Stomach smooth muscle (tissue), 2 donors: ENCODE results near the gene TMEM253.

Source experiments
- H3K27ac ChIP-seq: one replicate; pipeline ENCODE4 v1.7.0; 2013; ENCODE audit warnings: mild to moderate bottlenecking, low read length, inconsistent platforms
- H3K27me3 ChIP-seq, 2 donors: one replicate each; pipeline ENCODE4 v1.7.0; 2013; ENCODE audit warnings: low read length in 2 of 2; ENCODE audit not compliant: insufficient read depth in 2 of 2, control insufficient read depth in 1 of 2
- H3K36me3 ChIP-seq, 2 donors: one replicate each; pipeline ENCODE4 v1.7.0; 2013; ENCODE audit warnings: low read length in 2 of 2; ENCODE audit not compliant: control insufficient read depth in 2 of 2, insufficient read depth in 2 of 2
- H3K4me1 ChIP-seq: one replicate; pipeline ENCODE4 v1.7.0; 2013; ENCODE audit warnings: low read length; ENCODE audit not compliant: control insufficient read depth, insufficient read depth
- H3K4me3 ChIP-seq, 2 donors: one replicate each; pipeline ENCODE4 v1.7.0; 2013; ENCODE audit warnings: low read length in 2 of 2
- H3K9ac ChIP-seq, 2 donors: one replicate each; pipeline ENCODE4 v1.7.0; 2013; ENCODE audit warnings: low read length in 2 of 2, mild to moderate bottlenecking in 1 of 2
- H3K9me3 ChIP-seq, 2 donors: one replicate each; pipeline ENCODE4 v1.7.0; 2013; ENCODE audit warnings: low read length in 2 of 2; ENCODE audit not compliant: control insufficient read depth in 2 of 2
- donor health status: healthy.
- donor health status: Pancreatic carcinoma.

Gene TMEM253

DNA sequence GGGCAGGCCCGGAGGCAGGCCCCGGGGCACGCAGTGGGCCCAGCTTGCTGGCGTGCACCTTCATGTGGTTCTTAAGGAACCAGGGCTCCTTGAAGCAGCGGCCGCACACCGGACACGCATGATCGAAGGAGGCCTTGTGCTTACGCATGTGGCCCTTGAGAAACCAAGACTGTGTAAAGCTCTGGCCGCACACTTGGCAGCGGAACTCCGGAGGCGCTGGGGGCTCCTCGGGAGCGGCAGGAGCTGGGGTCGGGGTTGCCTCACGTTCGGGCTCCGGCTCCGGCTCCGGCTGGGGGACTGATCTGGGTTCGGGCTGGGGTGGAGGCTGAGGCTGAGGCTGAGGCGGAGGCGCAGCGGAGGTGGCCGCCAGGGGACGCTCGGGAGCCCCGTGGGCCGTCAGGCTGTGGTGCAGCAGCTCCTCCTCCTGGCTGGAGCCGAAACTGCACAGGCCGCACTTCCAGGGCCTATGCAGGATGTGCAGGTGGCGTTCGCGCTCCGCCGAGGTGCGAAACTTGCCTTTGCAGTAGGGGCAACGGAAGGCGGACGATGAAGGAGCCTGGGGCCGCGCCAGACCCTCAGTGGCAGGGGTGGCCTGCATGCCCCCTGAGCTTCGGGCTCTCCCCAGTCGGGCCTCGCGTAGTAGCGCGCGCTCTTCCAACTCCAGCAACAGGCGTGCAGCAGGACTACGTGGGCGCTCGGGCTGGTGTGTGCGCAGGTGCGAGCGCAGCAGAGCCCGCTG, 8.4 kb upstream of the TMEM253 start:
- Histone ChIP-seq H3K4me3 (no peak overlapping the region), H3K27me3 (no peaks in the 10 kb centered on the region), H3K9ac (no peak overlapping the region), H3K36me3 (peaks cover 14 to 16% of the 10 kb centered on the region in 2 donors), H3K9me3 (no peaks in the 10 kb centered on the region), H3K4me1 (peaks cover 23% of the 10 kb centered on the region), H3K27ac (peak overlapping the region; percentile 41)

DNA sequence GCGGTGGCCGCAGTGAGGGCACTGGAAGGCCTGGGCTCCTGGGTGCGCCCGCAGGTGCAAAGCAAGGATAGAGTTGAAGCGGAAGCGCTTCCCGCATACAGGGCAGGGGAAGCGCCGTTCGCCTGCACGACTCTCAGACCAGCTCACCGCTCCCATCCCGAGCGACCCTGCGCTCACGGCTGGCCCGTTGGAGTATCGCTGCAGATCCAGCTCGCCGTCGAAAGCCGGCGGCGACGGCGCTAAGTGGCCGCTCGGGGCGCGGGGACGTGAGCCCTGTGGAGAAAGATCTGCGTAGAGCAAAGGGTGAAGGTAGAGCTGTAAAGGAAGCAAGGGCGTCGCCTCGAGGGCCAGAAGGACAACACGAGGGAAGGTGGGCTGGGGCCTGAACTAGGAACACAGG, 7.8 kb upstream of the TMEM253 start:
- Histone ChIP-seq H3K27ac (peak overlapping the region; percentile 41), H3K4me3 (no peak overlapping the region), H3K27me3 (no peaks in the 10 kb centered on the region), H3K36me3 (peaks cover 14 to 16% of the 10 kb centered on the region in 2 donors), H3K4me1 (peaks cover 25% of the 10 kb centered on the region), H3K9me3 (no peaks in the 10 kb centered on the region), H3K9ac (no peak overlapping the region)

DNA sequence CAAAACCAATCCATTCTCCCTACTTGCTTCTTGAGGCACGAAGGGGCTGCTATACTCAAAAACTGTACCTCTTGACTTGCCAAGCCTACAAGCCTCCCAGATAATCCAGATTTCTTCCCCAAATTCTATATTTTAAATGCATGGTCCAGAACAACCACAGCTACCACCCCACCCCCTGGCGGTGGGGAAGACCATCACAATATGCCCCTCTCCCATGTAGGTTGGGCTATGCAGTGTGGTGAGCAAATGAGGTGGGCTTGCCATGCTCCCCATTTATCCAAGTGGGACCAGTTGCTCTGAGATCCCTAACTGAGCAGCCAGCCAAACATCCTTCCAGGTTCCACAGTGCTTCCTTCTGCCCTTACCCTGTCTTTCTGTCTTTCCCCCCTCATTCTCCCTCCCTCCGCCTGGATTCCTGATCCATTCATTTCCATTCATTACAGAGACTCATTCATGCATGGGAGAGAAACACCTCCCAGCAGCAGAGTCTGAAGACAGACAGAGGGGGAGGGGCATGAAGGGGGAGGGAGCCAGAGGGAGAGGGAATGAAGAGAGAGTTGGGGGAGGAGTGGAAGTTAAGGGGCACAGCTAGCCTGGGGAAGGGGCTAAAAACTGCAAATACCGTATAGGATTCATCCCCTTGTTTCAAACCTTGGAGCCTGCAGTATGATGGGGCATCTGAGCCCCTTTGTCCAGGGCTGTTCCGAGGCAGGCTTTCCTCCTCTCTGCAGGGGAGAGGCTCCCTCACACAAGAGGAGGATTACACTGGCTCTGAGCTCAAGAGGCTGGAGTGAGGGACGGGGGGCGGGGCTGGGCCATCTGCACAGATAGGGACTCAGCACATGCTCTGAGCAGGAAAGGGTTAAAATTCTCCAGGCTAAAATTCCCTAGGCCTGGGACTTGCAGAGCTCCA, 6.8 kb upstream of the TMEM253 start:
- Histone ChIP-seq H3K4me3 (no peak overlapping the region), H3K36me3 (peaks cover 10 to 12% of the 10 kb centered on the region in 2 donors), H3K4me1 (peaks cover 26% of the 10 kb centered on the region), H3K9me3 (no peaks in the 10 kb centered on the region), H3K27ac (peak overlapping the region; percentile 31), H3K27me3 (no peaks in the 10 kb centered on the region), H3K9ac (peak overlapping the region in 1 of 2 donors; percentile 42)

- peaks cover 4 to 5% of the 10 kb centered on the region in 2 donors for H3K36me3 ChIP-seq
- H3K9me3 ChIP-seq: no peaks in the 10 kb centered on the region
- H3K27ac ChIP-seq: peak overlapping the region; percentile 87
- no peak overlapping the region for H3K4me3 ChIP-seq
- H3K27me3 ChIP-seq: no peaks in the 10 kb centered on the region
- peak overlapping the region in 1 of 2 donors; percentile 26 for H3K9ac ChIP-seq
- peaks cover 38% of the 10 kb centered on the region for H3K4me1 ChIP-seq
These were observed 5.2 kb upstream of the TMEM253 start for GRCh38 chr14:21095430-21096205.

DNA sequence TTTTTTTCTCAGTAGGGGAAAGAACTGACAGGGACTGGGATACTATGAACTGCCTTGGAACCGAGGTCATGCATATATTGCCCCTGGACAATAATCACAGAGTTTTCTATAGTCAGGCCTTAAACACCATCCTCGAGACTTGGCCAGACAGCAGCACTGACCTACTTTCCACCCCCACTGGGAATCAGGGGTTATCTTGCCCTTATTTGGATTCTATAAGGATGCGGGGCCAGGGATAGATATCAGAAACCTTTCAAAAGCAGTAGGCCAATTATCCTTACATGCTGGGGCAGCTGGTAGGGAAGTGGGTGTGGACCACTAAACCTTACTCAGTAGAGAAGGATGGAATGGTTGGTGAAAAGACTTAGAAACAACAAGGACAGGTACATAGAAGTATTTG, 4.4 kb upstream of the TMEM253 start:
- H3K4me1 ChIP-seq: peaks cover 38% of the 10 kb centered on the region
- H3K4me3 ChIP-seq: no peak overlapping the region
- H3K9me3 ChIP-seq: no peaks in the 10 kb centered on the region
- no peaks in the 10 kb centered on the region for H3K27me3 ChIP-seq
- peaks cover 1 to 3% of the 10 kb centered on the region in 2 donors for H3K36me3 ChIP-seq
- H3K9ac ChIP-seq: peak overlapping the region in 1 of 2 donors; percentile 29
- peak overlapping the region; percentile 87 for H3K27ac ChIP-seq

DNA sequence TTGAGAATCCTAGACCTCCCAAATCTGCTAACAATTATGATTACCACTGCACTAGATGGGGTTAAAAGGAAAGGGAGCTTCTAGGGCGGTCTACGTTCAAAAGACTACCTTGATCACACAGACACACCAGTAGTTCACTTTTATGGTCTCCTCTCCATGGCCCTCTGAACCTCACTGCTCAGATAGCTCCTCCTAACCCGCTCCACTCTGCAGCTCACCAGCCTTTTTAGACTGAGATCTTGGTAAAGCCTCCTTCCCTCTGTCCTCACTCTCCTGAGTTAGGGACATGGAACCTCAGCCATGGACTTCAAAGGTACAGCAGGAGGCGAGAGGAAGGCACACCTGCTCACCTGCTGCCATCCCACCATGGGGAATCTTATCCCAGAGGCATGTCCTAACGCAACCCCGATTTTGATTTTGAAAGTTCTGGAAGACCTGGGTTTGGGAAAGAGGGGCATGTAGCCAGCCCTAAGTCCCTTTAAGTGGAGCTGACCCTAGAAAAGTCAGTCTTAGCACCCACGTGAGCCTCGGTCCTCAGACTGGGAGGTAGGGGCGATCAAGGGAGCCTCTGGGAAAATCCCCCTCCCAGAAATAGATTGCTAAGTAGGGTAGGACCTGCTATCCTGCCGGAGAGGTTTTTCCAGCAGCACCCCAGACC, 3.8 kb upstream of the TMEM253 start:
- peak overlapping the region; percentile 60 to 62 for H3K9ac ChIP-seq
- H3K36me3 ChIP-seq: no peaks in the 10 kb centered on the region
- peak overlapping the region; percentile 34 to 61 for H3K4me3 ChIP-seq
- no peaks in the 10 kb centered on the region for H3K9me3 ChIP-seq
- H3K27ac ChIP-seq: peak overlapping the region; percentile 87
- H3K4me1 ChIP-seq: peaks cover 36% of the 10 kb centered on the region
- H3K27me3 ChIP-seq: no peaks in the 10 kb centered on the region

- Histone ChIP-seq H3K27ac (peak overlapping the region; percentile 87), H3K4me3 (peak overlapping the region; percentile 34 to 61), H3K4me1 (peaks cover 35% of the 10 kb centered on the region), H3K27me3 (no peaks in the 10 kb centered on the region), H3K9ac (peak overlapping the region; percentile 60 to 62), H3K36me3 (no peaks in the 10 kb centered on the region), H3K9me3 (no peaks in the 10 kb centered on the region)
These were observed 3.2 kb upstream of the TMEM253 start for GRCh38 chr14:21097636-21098075.

DNA sequence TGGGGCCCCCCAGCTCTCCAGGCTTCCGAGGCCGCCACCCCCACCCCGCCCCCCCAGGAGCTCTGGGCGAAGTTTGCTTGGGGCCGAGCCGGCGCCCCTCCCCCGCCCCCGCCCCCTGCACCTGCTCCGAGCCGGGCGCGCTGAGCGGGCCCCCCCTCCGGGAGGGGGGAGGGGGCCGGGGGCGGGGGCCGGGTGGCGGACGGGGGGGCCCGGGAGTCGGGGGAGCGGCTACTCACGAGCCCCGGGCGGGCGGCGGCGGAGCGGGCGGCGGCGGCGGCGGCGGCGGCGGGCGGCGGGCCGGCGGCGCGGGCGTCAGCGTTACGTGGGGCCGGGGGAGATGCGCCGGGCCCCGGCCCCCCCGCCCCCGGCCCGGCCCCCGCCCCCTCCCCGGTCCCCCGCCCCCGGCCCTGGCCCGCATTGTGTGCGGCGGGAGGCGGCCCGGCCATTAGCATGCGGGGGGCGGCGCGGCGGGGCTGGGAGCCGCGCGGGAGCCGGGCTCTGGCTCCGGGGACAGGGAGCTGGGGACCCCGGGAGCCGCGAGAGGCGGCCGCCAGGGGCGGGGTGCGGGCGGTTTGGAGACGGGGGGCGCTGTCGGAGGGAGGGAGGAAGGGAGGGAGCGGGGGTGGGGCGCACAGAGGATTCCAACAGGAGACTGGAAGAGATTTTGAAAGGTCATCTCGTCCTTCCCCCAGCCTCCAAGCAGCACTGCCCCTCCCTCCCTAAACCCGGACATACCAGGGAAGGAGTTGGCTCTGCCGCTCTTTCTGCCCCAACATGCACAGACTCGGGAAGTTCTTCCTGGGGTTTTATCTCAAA, 2.6 kb upstream of the TMEM253 start, which contains the start of gene ZNF219:
ZNF219 (minus strand) TSS at position 580 of the 816 bp plus-strand sequence. CDS start 5,064 bp downstream, outside the sequence.
- Histone ChIP-seq H3K4me3 (peak within 1 kb of the TSS; percentile 72 to 88), H3K4me1 (peaks cover 39% of the 10 kb centered on the region), H3K9me3 (no peaks in the 10 kb centered on the region), H3K27me3 (no peaks in the 10 kb centered on the region), H3K36me3 (no peaks in the 10 kb centered on the region), H3K9ac (peak within 1 kb of the TSS; percentile 78 to 89), H3K27ac (peak within 1 kb of the TSS; percentile 87)

DNA sequence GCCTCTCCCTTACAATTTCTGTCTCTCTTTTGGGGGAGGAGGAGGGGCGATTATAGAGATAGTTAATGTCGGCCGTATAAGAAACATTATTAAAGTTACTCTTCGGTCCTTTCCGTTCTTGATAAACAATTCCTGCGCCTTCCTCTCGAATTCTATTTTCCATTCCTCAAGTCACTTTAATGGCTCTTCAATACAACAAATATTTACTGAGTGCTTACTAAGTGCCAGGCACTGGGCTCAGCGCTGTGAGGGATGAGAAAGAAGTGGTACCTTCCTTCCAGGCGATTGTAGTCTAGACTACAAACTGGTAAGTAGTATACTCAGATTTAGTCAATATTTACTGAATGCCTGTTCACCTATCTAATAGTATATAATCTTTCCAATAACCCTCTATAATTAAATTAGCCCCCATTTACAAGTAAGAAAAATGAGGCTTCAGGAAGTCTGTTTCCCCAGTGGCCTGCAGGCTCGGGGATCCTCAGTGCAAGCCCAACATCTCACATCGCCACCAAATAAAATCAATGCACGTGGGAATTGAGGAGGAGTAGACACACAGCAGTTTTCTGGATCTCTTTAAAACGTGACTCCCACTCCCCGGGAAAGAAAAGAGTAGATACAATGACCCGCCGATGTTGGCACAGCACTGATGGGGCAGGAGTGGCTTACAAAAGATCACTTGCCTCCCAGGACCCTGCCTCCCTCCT, 1.8 kb upstream of the TMEM253 start:
- Histone ChIP-seq H3K4me1 (peaks cover 37% of the 10 kb centered on the region), H3K36me3 (no peaks in the 10 kb centered on the region), H3K9me3 (no peaks in the 10 kb centered on the region), H3K9ac (peak overlapping the region; percentile 78 to 89), H3K27me3 (no peaks in the 10 kb centered on the region), H3K27ac (peak overlapping the region; percentile 85), H3K4me3 (peak overlapping the region; percentile 72 to 88)
